Adipose tissue (tissue), 3 donors: Measurements from ENCODE around the gene RNF128. TPM values are rescaled to one million over a fixed set of nuclear protein-coding genes. Genes with fewer than 3 reads are reported as not detected.

Experiments
- H3K27ac ChIP-seq: one replicate; pipeline ENCODE4 v1.5.1; 2013; ENCODE audit warnings: low read depth, low read length
- whole genome bisulfite sequencing, 3 donors: extraction: QIAGEN DNeasy Blood & Tissue Kit; methylation state at CpG; one replicate each; pipeline ENCODE4 v1.1.7; 2013; 5-methylcytosine and 5-hydroxymethylcytosine counted together
- polyA plus RNA-seq, 3 donors: library from polyadenylated mRNA; stranded (reverse); fragments of 200-250 nt; gene quantifications; one replicate each; pipeline ENCODE4 v1.2.3, GENCODE V29; 2013
- donor health status: healthy with polysubstance abuse.
- donor health status: Bipolar disorder and iron deficiency.
- donor health status: healthy.

Gene RNF128, protein sequence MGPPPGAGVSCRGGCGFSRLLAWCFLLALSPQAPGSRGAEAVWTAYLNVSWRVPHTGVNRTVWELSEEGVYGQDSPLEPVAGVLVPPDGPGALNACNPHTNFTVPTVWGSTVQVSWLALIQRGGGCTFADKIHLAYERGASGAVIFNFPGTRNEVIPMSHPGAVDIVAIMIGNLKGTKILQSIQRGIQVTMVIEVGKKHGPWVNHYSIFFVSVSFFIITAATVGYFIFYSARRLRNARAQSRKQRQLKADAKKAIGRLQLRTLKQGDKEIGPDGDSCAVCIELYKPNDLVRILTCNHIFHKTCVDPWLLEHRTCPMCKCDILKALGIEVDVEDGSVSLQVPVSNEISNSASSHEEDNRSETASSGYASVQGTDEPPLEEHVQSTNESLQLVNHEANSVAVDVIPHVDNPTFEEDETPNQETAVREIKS
- 1 to 10 TPM in 2 of 3 donors, under 1 TPM in 1; 0.34 to 9.1 (median 1.9) TPM for polyA plus RNA-seq

DNA sequence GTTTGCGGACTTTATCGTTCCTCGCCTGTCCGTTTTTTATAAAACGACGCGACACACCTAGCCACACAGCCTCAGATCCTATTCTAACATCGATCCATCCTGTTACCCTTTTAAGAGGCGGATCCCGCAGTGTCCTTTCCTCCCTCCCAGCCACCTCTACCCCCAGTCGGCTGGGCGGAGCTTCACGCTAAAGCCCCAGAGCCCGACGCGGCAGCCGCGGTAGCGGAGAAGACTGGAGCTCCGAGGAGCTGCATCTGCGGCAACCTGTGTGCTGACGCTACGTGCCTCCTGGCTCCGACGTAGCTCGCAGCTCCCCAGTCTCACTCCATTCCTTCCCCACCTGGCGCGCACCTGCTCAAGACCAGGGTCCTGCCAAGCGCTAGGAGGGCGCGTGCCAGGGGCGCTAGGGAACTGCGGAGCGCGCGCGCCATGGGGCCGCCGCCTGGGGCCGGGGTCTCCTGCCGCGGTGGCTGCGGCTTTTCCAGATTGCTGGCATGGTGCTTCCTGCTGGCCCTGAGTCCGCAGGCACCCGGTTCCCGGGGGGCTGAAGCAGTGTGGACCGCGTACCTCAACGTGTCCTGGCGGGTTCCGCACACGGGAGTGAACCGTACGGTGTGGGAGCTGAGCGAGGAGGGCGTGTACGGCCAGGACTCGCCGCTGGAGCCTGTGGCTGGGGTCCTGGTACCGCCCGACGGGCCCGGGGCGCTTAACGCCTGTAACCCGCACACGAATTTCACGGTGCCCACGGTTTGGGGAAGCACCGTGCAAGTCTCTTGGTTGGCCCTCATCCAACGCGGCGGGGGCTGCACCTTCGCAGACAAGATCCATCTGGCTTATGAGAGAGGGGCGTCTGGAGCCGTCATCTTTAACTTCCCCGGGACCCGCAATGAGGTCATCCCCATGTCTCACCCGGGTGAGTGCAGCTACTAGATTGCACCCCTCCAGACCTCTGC is at the start of gene RNF128:
RNF128 (plus strand) TSS at position 217 of the 953 bp plus-strand sequence; CDS start at position 430, 213 bp downstream.
- H3K27ac ChIP-seq, result no peak within 1 kb of the TSS
- 2 to 25% (median 2%) methylated on average over 53 to 79 of the region's 79 CpGs for WGBS, 3 donors

DNA sequence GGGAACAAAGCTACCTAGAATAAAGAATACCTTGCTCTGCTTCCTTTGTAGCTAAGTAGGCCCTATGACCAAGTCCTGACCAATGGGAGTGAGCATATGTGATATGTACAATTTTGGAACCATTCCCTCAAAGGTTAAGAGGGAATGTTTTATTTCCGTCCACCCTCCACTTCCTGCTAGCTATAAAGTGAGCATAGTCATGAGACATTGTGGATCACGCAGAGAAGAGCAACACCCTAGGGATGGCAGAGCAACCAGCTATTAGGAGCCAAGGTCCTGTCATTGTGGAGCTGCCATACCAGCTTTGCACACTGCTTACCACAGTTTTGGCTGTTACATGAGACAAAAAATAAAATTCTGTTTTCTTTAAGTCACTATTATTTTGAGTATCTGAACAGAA is 45.8 kb upstream of the RNF128 start:
- WGBS, 3 donors, result 36 to 71% (median 52%) methylated on average over 2 of the region's 2 CpGs
- no peak overlapping the region for H3K27ac ChIP-seq

DNA sequence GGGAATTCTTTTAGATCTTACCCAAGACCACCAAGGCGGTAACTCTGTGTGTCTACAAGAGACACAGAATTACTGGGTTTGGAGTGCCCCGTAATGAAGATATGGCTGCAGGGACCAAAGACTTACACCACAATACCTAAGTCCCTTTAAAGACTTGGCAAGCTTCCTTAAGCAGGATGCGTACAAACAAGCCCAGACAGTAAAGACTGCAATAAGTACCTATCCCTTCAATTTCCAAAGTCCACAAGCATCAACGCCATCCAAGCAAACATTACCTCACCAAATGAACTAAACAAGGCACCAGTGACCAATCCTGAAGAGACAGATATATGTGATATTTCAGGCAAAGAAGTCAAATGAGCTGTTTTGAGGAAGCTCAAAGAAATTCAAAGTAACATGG is 42.3 kb upstream of the RNF128 start:
- WGBS, 3 donors, result 79 to 96% (median 89%) methylated on average over 4 of the region's 4 CpGs
- H3K27ac ChIP-seq, result no peak overlapping the region

DNA sequence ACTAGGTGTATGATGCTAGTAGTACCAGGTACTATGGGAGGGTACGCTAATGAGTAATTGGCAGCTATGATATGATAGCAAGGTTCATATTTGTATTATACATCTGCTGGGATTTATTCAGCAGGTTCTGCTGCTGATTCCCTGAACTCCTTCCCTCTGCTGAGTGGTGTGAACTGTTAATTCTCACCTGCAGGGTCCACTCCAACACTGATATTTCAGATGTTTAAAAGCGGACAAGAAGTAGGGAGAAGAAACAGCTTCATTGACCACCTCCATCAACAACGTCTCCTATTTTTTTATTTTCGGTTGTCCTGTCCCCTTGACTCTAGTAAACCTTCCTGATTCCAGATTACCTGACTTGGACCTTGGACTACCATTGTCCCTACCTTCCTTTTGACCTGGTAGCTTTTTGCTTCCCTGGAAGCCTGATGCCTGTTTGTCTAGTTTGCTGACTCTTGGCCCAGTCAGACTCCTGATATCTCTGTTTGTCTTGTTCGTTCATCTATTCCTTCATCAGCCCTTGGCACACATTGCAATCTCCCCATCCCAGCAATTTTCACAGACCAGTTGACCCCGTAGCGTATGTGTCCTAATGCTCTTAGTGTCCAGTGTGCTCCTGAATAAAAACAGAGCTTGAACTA is 34.0 kb upstream of the RNF128 start:
- 35 to 82% (median 70%) methylated on average over 7 of the region's 7 CpGs for WGBS, 3 donors
- no peak overlapping the region for H3K27ac ChIP-seq

DNA sequence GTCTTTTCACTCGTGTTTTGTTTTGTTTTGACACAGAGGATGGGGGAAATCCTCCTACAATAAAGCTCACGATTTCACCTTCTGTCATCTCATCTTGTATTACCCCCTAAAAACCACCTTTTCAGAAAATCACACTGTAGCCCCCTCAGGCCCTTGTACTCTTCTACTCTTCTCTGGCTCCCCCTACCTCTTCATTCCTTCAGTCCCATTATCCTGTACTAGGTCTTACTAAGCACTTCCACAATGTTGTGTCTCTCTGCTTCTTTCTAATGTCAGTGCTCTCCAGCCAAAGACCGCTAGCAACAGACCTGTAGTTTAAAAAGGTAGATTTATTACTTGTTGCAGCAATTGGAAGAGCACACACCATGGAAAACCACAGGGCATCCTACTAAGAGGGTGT is 30.0 kb upstream of the RNF128 start:
- 51 to 81% (median 67%) methylated on average over 3 of the region's 3 CpGs for WGBS, 3 donors
- H3K27ac ChIP-seq, result no peak overlapping the region

DNA sequence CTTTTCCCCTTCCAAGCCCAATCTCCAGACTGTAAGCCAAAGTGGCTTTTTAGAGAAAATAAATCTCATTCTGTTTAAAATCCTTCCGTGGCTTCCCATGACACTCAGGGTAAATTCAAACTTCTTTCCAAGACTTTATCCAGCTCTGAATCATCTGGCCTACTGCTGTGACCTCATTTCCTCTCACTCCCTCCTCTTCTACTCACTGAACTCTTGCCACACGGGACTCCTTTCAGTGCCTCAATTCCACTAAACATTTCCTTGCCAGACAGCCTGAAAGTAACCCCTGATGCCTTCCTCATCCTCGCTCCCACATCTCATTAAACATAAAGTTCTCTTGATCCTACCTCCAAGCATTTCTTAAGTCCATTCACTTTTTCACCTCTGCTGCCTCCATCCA is 27.8 kb upstream of the RNF128 start:
- WGBS, 3 donors, result 53 to 85% (median 61%) methylated on average over 3 of the region's 3 CpGs
- no peak overlapping the region for H3K27ac ChIP-seq

DNA sequence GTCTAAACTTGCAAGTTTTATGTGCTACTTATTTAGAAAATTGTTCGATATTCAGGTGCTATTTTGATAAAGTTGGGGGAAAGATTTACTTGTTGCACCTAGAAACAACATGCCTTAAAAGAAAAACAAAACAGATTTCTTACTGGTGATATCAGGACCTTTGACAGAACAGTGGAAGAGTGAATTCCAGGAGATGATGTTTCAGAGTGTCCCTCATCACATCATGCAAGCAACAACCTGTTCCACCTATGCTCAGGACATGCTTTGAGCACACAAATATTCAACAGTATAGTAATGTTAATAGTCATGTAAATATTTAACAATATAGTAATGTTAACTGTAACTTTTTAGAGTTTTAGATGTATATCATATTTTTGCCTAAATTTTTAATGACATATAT is 23.9 kb upstream of the RNF128 start:
- no peak overlapping the region for H3K27ac ChIP-seq
- WGBS, 3 donors, result 55 to 70% (median 64%) methylated on average over 1 of the region's 1 CpG

DNA sequence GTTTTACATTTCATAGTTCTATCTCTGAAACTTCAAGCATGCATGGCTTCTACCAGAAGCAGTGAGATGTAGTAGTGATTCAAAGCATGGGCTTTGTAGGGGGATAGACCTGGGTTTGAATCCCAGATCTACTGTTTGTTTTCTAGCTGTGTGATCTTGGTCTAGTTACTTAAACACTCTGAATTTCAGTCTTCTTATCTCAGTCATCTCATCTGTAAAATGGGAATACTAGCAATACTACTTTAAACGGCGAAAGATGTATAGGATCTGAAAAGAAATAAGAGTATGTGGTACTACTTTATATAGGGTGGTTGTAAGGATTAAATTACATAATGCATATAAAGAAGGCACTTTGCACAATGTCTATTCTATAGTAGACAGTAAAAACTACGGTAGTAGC is 20.0 kb upstream of the RNF128 start:
- WGBS, 3 donors, result 89 to 98% (median 91%) methylated on average over 3 of the region's 3 CpGs
- no peak overlapping the region for H3K27ac ChIP-seq

DNA sequence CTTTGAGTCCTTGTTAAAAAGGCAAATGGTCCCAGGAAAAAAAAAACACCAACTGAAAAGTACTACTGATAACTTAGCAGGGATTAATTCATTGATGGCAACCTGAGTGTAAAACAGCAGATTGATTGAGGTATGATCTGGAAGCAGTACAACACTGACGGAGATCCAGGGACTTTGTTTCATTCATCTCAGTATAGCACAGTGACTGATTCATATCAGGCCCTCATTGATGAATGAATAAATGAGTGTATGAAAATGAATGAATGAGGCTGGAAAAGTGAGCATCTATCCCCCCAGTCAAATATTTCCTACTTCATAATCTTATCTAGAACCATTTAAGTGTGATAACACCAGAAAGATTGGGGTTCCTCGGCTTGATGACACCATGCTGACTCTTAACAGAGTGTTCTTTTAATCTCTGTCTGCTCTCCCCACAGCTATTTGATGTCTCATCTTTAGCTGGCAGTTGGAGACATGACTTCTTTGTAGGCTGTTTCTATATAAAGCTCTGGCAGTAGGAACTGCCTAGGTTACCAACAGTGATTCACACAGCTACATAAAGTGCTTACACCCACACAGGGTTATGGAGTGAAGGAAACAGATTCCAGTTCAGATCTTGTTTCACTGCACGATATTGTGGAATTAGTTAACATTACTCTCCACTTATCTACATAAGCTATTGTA is 18.6 kb upstream of the RNF128 start:
- no peak overlapping the region for H3K27ac ChIP-seq
- 56 to 62% (median 59%) methylated on average over 3 of the region's 3 CpGs for WGBS, 3 donors

DNA sequence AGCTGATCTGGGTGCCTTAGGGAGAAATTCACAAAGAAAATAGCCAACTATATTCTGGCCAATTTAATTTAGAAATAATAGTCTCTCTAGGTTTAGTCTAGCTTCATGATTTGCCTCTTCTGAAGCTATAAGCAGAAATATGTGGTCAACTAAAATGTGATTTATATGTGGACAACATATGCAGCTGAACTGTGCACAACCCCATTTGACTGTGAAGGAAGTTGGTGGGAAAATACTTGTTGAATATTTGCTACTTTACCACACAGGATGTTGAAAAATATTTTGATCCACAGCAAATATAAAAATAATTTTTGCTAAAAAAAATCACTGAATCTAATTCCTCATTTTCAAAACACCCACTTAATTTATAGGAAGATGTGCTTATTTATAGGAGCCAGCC is 15.7 kb upstream of the RNF128 start:
- H3K27ac ChIP-seq, result no peak overlapping the region

DNA sequence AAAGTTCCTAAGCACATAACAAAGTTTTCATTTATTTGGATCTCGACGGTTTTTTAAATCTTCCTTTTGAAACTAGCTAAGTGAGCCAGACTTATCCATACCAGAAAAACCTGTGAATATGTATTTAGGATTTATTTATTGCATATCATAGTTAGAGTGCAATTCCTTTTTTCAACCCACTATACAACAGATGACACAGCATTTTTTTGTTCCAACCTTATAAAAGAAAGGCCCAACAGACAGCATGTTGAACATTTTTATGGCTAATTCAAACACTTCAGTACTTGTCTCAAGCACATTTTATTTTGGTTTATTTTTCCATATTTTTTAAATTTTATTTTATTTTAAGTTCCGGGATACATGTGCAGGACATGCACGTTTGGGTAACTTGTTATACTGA is 15.1 kb upstream of the RNF128 start:
- 68 to 92% (median 82%) methylated on average over 4 of the region's 4 CpGs for WGBS, 3 donors

DNA sequence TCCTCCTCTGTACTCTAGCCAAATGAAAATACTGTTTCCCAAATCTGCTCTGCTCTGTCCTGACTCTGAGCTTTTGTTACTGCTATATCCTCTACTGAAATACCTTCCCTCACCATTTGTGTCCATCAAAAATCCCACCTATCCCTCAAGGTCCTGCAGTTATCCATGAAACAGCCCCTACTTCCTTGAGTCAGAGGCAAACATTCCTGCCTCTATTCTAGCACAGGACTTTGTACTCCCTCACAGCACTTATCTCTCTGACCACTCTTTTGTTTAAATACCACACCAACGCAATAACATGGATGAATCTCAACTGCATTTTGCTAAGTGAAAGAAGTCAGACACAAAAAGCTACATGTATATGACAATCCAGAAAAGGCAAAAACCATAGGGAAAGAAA is 10.5 kb upstream of the RNF128 start:
- no peak overlapping the region for H3K27ac ChIP-seq
- 43 to 73% (median 63%) methylated on average over 1 of the region's 1 CpG for WGBS, 3 donors

More for the DNA sequence above, 15.1 kb upstream of the RNF128 start:
- H3K27ac ChIP-seq, result no peak overlapping the region

DNA sequence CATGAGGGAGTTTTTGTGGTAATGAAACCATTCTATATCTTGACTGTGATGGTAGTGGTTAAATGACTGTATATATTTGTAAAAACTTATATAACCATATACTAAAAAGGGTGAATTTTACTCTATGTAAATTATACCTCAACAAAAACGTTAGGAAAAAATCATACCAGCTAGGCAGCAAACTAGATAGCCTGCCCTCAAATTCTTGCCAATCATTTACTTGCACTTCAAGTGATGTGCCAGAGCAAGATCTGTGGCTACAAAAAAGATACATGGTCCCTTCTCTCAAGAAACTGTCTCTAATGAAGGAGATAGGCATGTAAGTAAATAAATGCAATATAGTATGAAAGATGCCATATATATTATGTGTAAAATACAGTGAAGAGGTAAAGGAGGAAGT is 10.0 kb upstream of the RNF128 start:
- H3K27ac ChIP-seq, result no peak overlapping the region
- WGBS, 3 donors, result 14 to 43% (median 31%) methylated on average over 1 of the region's 1 CpG

DNA sequence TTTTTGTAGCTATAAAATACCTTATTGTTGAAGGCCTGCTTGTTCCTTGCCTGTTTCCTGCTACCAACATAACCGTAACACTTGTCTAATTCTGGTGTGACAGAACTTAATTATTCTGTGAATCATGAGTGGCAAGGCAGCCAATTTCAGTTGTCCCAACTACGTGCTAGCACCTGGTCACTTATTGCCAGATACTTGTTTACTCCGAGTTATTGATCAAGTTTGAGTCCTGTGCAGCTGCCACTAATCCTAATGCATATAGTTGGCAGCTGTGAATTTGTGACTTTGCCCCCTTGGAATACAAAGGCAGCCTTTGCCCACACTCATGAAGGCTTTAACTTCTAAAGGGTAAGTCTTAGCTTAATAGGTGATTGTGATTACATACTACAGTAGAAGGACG is 7.8 kb upstream of the RNF128 start:
- 22 to 73% (median 62%) methylated on average over 4 of the region's 4 CpGs for WGBS, 3 donors
- no peak overlapping the region for H3K27ac ChIP-seq

DNA sequence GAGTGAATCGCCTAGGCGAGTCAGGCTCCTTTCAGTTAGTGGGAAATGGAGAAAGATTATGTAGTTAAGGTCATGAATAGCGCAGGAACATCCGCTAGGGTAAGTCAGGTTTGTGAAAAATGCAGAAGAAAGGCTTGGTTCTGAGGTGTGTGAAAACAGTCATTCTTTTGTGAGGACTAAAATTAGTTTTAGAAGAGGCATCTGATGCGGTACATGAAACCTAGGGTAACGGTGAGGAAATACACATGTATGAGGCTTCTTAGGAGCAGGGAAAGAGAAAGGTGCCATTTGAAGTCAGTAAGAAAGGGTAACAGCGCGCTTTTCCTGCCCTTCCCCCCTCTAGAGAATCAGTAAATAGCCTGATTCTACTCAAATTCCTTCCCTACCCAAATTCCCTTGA is 570 bp upstream of the RNF128 start:
- WGBS, 3 donors, result 2 to 23% (median 11%) methylated on average over 8 of the region's 8 CpGs
- no peak overlapping the region for H3K27ac ChIP-seq

DNA sequence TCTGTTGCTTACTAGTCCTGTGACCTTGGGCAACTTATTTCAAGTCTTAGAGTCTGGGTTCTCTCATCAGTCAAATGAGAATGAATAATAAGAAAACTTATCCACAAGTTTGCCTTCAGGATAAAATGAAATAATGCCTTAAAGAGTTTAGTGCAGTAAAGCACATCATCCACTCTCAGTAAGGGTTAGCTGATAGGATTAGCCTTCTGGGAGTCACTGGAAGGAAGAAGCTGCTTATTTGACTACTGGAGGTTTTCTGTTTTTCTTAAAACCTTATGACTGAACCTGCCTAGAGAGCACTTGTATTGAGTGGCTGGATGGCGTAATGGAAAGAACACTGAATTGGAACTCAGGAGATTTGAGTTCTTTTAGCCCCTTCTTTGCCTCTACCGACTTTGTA is 1.8 kb downstream of the RNF128 start:
- 26 to 86% (median 64%) methylated on average over 2 of the region's 2 CpGs for WGBS, 3 donors
- H3K27ac ChIP-seq, result no peak overlapping the region

DNA sequence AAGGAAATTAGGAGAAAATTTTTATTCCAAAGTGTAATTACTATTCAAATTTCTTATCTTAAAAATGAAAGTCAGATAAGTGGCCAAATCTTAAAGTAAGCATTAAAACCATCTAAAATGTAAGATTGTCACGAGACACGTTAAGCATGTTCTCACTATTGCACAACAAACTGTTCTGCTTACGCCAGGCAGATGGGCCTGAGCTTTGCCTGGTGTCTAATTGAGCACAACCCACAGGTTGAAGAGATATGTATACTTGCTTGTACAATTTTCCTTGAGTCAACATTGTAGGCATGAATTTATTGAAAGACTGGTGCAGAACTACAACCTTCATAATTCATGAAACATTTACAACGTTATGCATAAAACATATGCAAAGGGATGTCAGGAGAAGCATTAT is 3.9 kb downstream of the RNF128 start:
- WGBS, 3 donors, result 43 to 70% (median 56%) methylated on average over 4 of the region's 4 CpGs
- no peak overlapping the region for H3K27ac ChIP-seq

DNA sequence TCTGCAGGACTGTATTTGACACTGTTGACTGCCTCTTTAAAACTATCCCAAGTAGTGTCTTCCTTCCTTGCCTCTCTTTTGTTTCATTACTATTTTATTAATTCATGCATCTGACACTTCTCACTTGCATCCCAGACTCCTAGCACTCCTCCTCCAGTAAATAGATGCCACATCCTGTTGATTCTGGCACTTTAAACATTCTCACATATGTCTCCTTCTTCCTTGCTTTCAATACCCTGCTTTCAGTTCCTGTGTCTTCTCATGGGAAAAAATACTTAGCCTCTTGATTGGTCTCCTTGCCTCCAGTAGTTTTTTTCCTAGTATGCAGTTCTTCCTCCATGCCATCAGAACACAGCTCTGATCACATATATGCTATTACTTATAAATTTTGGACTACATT is 5.1 kb downstream of the RNF128 start:
- H3K27ac ChIP-seq, result no peak overlapping the region
